Measurements from ENCODE around the gene RNU1-3.
"Not testable (repeated sequence)": the region's sequence is repeated elsewhere in the genome, so short reads cannot be mapped to it uniquely, and the experiment has no call there.

The RNU1-3 gene

GRCh38 chr1:16623812-16624719 is 42.7 kb downstream of the RNU1-3 start:
- not testable (repeated sequence) for H3K4ac ChIP-seq (ENCODE audit: low read depth in 1 of 2, low read length in 2 of 2); H3K23ac ChIP-seq (ENCODE audit: low read length in 2 of 2); H3K18ac ChIP-seq (ENCODE audit: low read depth in 1 of 2, low read length in 2 of 2); H2BK120ac ChIP-seq (ENCODE audit: low read depth, low read length); H3K27ac ChIP-seq (ENCODE audit: low read length, poor library complexity, severe bottlenecking); H3K9ac ChIP-seq (ENCODE audit: low read length); H2BK15ac ChIP-seq (ENCODE audit: low read depth, poor library complexity, severe bottlenecking); H4K8ac ChIP-seq (ENCODE audit: low read length); H3K4me1 ChIP-seq (ENCODE audit: control insufficient read depth, insufficient read depth, low read depth, low read length); H2AFZ ChIP-seq (ENCODE audit: low read depth, low read length); H3K4me2 ChIP-seq (ENCODE audit: low read length, poor library complexity, severe bottlenecking); H3K4me3 ChIP-seq (ENCODE audit: insufficient read depth in 1 of 2, low read depth in 1 of 2, low read length in 2 of 2); H3K9me3 ChIP-seq (ENCODE audit: control insufficient read depth, low read length); H2AK5ac ChIP-seq (ENCODE audit: low read length, severe bottlenecking); DNase-seq; H3K27me3 ChIP-seq (ENCODE audit: control insufficient read depth in 1 of 2, insufficient read depth in 1 of 2, low read length in 2 of 2); H2BK5ac ChIP-seq (ENCODE audit: low read depth, low read length, poor library complexity, severe bottlenecking); H3K79me1 ChIP-seq (replicated peaks; ENCODE audit: low read length, poor library complexity, severe bottlenecking); H2BK12ac ChIP-seq (ENCODE audit: low read length in 2 of 2); H3K14ac ChIP-seq (ENCODE audit: low read length in 2 of 2)
- H3K36me3 ChIP-seq (ENCODE audit: control insufficient read depth in 1 of 2, insufficient read depth in 2 of 2, low read depth in 1 of 2, low read length in 2 of 2) = peaks cover 42 to 72% of the 10 kb centered on the region in 2 experiments
- WGBS = 94% methylated on average over 27 of the region's 27 CpGs
- H4K91ac ChIP-seq (ENCODE audit: low read length) = peak overlapping the region; percentile 0

- not testable (repeated sequence) for H3K27me3 ChIP-seq (ENCODE audit: control insufficient read depth in 1 of 2, insufficient read depth in 1 of 2, low read length in 2 of 2); H4K8ac ChIP-seq (ENCODE audit: low read length); H2BK15ac ChIP-seq (ENCODE audit: low read depth, poor library complexity, severe bottlenecking); H3K9me3 ChIP-seq (ENCODE audit: control insufficient read depth, low read length); H3K18ac ChIP-seq (ENCODE audit: low read depth in 1 of 2, low read length in 2 of 2); H3K4me1 ChIP-seq (ENCODE audit: control insufficient read depth, insufficient read depth, low read depth, low read length); H2BK5ac ChIP-seq (ENCODE audit: low read depth, low read length, poor library complexity, severe bottlenecking); H2AK5ac ChIP-seq (ENCODE audit: low read length, severe bottlenecking); H2BK120ac ChIP-seq (ENCODE audit: low read depth, low read length); H3K4me2 ChIP-seq (ENCODE audit: low read length, poor library complexity, severe bottlenecking); DNase-seq; H3K27ac ChIP-seq (ENCODE audit: low read length, poor library complexity, severe bottlenecking); H3K79me1 ChIP-seq (replicated peaks; ENCODE audit: low read length, poor library complexity, severe bottlenecking); H3K23ac ChIP-seq (ENCODE audit: low read length in 2 of 2); H3K14ac ChIP-seq (ENCODE audit: low read length in 2 of 2); H2AFZ ChIP-seq (ENCODE audit: low read depth, low read length); H4K91ac ChIP-seq (ENCODE audit: low read length); H3K4ac ChIP-seq (ENCODE audit: low read depth in 1 of 2, low read length in 2 of 2); H2BK12ac ChIP-seq (ENCODE audit: low read length in 2 of 2); H3K4me3 ChIP-seq (ENCODE audit: insufficient read depth in 1 of 2, low read depth in 1 of 2, low read length in 2 of 2)
- Histone ChIP-seq H3K36me3 (ENCODE audit: control insufficient read depth in 1 of 2, insufficient read depth in 2 of 2, low read depth in 1 of 2, low read length in 2 of 2) (peaks cover 39 to 69% of the 10 kb centered on the region in 2 experiments), H3K9ac (ENCODE audit: low read length) (peak overlapping the region; percentile 20)
- WGBS = 94% methylated on average over 7 of the region's 7 CpGs
Measured at GRCh38 chr1:16623337-16623736, 43.4 kb downstream of the RNU1-3 start.

DNA sequence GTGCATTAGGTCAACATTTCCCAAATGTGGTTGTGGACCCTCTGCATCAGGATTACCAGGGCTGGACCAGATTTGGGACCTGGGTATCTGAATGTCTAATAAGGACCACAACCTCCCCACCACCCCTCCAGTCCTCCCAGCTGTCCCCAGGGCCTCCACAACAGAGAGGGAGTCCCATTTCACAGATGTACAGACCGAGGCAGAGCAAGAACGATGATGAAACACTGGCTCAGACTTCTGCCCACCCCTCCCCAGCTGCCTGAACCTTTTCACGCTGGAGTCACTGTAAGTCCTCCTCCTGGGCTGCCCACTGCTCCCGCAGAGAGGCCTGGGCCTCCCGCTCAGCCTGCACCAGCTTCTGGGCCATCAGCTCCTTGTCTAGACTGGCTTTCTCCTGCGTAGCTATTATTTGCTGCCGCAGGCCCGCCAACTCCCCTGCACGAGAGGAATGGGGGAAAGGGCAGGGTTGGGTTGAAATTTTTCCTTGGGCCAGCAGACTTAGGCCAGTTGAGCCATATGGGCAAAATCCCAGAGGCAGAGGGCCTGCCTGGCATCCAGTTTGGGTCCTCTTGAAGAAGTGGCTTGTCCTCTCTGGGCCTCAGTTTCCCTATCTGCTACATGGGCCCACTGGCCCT is 45.0 kb downstream of the RNU1-3 start:
- peaks cover 39 to 64% of the 10 kb centered on the region in 2 experiments for H3K36me3 ChIP-seq (ENCODE audit: control insufficient read depth in 1 of 2, insufficient read depth in 2 of 2, low read depth in 1 of 2, low read length in 2 of 2)
- not testable (repeated sequence) for H4K91ac ChIP-seq (ENCODE audit: low read length); H3K18ac ChIP-seq (ENCODE audit: low read depth in 1 of 2, low read length in 2 of 2); H3K4me2 ChIP-seq (ENCODE audit: low read length, poor library complexity, severe bottlenecking); H2AK5ac ChIP-seq (ENCODE audit: low read length, severe bottlenecking); H3K9ac ChIP-seq (ENCODE audit: low read length); H3K27ac ChIP-seq (ENCODE audit: low read length, poor library complexity, severe bottlenecking); H3K23ac ChIP-seq (ENCODE audit: low read length in 2 of 2); H4K8ac ChIP-seq (ENCODE audit: low read length); H2BK15ac ChIP-seq (ENCODE audit: low read depth, poor library complexity, severe bottlenecking); H3K9me3 ChIP-seq (ENCODE audit: control insufficient read depth, low read length); H3K79me1 ChIP-seq (replicated peaks; ENCODE audit: low read length, poor library complexity, severe bottlenecking); H2BK12ac ChIP-seq (ENCODE audit: low read length in 2 of 2); H3K4me1 ChIP-seq (ENCODE audit: control insufficient read depth, insufficient read depth, low read depth, low read length); H3K27me3 ChIP-seq (ENCODE audit: control insufficient read depth in 1 of 2, insufficient read depth in 1 of 2, low read length in 2 of 2); H3K14ac ChIP-seq (ENCODE audit: low read length in 2 of 2); H2BK120ac ChIP-seq (ENCODE audit: low read depth, low read length); DNase-seq; H2BK5ac ChIP-seq (ENCODE audit: low read depth, low read length, poor library complexity, severe bottlenecking); H3K4ac ChIP-seq (ENCODE audit: low read depth in 1 of 2, low read length in 2 of 2); H2AFZ ChIP-seq (ENCODE audit: low read depth, low read length); H3K4me3 ChIP-seq (ENCODE audit: insufficient read depth in 1 of 2, low read depth in 1 of 2, low read length in 2 of 2)
- WGBS = 94% methylated on average over 9 of the region's 9 CpGs

DNA sequence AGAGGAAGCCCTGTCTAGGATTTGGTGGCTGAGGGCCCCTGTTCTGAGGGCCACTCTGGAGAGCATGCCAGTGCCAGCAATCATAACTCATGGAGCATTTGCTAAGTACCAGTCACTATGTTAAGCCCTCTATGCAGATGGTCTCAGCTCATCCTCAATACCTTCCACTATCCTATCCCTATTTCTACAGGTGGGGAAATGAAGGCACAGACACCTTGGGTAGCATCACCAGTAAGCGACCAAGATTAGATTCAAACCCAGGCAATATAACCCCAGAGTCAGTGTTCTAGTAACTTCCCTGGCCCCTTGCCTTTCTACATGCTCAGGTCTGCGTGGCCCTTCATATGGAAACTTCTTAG is 45.5 kb downstream of the RNU1-3 start:
- H2BK120ac ChIP-seq (ENCODE audit: low read depth, low read length) = no peak overlapping the region
- no peak overlapping the region for H4K91ac ChIP-seq (ENCODE audit: low read length)
- no peaks in the 10 kb centered on the region for H3K27me3 ChIP-seq (ENCODE audit: control insufficient read depth in 1 of 2, insufficient read depth in 1 of 2, low read length in 2 of 2)
- no peak overlapping the region for H2BK5ac ChIP-seq (ENCODE audit: low read depth, low read length, poor library complexity, severe bottlenecking)
- no peak overlapping the region for H2BK12ac ChIP-seq (ENCODE audit: low read length in 2 of 2)
- no peak overlapping the region for H4K8ac ChIP-seq (ENCODE audit: low read length)
- no peak overlapping the region for H2AK5ac ChIP-seq (ENCODE audit: low read length, severe bottlenecking)
- H3K4me2 ChIP-seq (ENCODE audit: low read length, poor library complexity, severe bottlenecking) = no peak overlapping the region
- H3K4me1 ChIP-seq (ENCODE audit: control insufficient read depth, insufficient read depth, low read depth, low read length) = peaks cover 7% of the 10 kb centered on the region
- H3K79me1 ChIP-seq (replicated peaks; ENCODE audit: low read length, poor library complexity, severe bottlenecking) = no peaks in the 10 kb centered on the region
- no peak overlapping the region for H3K18ac ChIP-seq (ENCODE audit: low read depth in 1 of 2, low read length in 2 of 2)
- H3K4me3 ChIP-seq (ENCODE audit: insufficient read depth in 1 of 2, low read depth in 1 of 2, low read length in 2 of 2) = no peak overlapping the region
- no peak overlapping the region for H3K9ac ChIP-seq (ENCODE audit: low read length)
- peaks cover 35 to 60% of the 10 kb centered on the region in 2 experiments for H3K36me3 ChIP-seq (ENCODE audit: control insufficient read depth in 1 of 2, insufficient read depth in 2 of 2, low read depth in 1 of 2, low read length in 2 of 2)
- no peak overlapping the region for H3K14ac ChIP-seq (ENCODE audit: low read length in 2 of 2)
- no peak overlapping the region for H2BK15ac ChIP-seq (ENCODE audit: low read depth, poor library complexity, severe bottlenecking)
- H3K9me3 ChIP-seq (ENCODE audit: control insufficient read depth, low read length) = no peaks in the 10 kb centered on the region
- H3K4ac ChIP-seq (ENCODE audit: low read depth in 1 of 2, low read length in 2 of 2) = no peak overlapping the region
- H3K27ac ChIP-seq (ENCODE audit: low read length, poor library complexity, severe bottlenecking) = no peak overlapping the region
- 94% methylated on average over 2 of the region's 2 CpGs for WGBS
- no peak overlapping the region for H3K23ac ChIP-seq (ENCODE audit: low read length in 2 of 2)
- no peak overlapping the region for H2AFZ ChIP-seq (ENCODE audit: low read depth, low read length)
- no peak for DNase-seq

Data from mesenchymal stem cell (in vitro differentiated cells and primary cell).